Measurements from ENCODE around the gene BAMBI.

DNA sequence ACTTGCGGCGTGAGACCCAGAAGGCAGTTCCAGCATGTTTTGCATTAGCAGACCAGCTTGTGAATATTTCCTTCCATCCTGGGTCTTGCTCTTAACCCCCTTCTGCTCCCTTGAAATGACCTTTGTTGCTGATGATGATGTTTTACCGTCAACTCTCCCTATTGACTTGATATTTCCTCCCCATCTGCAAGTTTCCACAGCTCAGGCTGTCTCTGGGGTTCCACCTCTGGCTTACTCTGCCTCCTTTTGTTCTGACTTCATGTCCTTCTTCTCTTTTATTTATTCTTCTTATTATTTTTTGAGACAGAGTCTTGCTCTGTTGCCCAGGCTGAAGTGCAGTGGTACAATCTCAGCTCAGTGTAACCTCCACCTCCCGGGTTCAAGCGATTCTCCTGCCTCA is 17.2 kb downstream of the BAMBI start:
- TF ChIP-seq ZNF8 (CRISPR knock-in tag; IDR thresholded peaks at IDR 0.05) (no peak), ISL1 (CRISPR knock-in tag; IDR thresholded peaks at IDR 0.05) (no peak), ZC3H10 (CRISPR knock-in tag; IDR thresholded peaks at IDR 0.05) (no peak), BACH2 (CRISPR knock-in tag; IDR thresholded peaks at IDR 0.05; ENCODE audit: borderline replicate concordance) (no peak), TCF4 (CRISPR knock-in tag; IDR thresholded peaks at IDR 0.05; ENCODE audit: borderline replicate concordance) (no peak), ZNF565 (CRISPR knock-in tag; conservative IDR thresholded peaks at IDR 0.05; ENCODE audit: low read depth) (no peak), ZFP3 (CRISPR knock-in tag; IDR thresholded peaks at IDR 0.05) (no peak)
